ENCODE data around the gene TIMM10B.

Gene TIMM10B, protein sequence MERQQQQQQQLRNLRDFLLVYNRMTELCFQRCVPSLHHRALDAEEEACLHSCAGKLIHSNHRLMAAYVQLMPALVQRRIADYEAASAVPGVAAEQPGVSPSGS

DNA sequence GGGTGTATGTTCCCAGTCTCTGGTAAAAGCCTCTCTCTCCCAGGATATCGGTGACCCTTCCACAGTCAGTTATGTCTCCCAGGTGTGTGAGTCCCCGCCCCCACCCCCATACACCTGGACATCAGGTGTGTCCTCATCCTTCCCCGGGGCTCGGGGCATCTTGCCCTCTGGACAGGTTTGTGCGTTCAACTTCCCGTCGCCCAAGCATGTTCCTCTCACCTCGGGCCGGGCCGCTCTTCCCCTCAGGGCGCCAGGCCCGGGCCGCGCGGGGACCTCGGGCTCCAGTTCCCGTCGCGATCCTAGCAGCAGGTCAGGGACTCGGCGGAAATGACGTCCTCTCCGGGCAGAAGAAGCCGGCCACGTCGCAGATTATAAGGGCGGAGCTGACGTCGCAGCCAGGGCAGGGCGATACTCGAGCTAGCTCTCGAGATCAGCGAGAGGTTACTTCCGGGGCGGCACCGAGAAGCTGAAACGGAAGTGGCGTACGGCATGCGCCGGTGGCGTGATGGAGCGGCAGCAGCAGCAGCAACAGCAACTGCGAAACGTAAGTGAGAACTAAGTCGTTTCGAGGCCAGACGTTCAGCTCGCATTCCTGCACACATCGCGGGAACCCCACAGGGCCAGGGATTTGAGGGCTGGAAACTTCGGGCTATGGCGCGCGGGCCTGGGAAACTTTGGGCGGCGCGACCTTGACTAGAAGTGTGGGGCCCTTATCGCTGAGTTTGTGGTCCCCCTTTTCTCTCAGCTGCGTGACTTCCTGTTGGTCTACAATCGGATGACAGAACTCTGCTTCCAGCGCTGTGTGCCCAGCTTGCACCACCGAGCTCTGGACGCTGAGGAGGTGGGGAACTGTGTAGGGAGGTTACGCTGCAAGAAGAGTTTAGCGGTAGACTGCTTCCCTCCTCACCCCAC, at the start of gene TIMM10B, which contains the start of gene ARFIP2:
TSS of gene TIMM10B (plus strand) at position 490 of the 912 bp plus-strand sequence. CDS start at position 506, 16 bp downstream.
TSS of gene ARFIP2 (minus strand) at position 320 of the 912 bp plus-strand sequence. CDS start 910 bp downstream, outside the sequence.
- peak; percentile 99 for ATAC-seq
- DNase-seq, result peak; percentile 98

DNA sequence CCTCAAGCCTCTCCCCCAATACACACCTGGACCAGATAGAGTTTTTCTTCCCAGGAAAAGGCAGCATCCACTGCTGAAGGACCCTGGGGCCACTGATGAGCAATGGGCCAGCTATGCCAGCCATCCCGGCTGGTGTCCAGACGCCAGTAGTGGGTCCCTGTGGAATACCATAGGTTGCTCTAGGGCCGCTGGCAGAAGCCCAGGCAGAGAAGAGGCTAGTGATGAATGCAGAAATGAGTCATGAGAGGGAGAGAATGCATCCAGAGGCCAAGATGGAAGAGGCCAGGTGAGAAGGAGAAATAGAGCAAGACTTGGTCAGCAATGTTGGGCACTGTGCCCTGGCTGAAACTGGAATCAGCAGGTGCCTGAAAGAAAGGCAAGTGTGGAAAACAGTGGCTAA, 49.4 kb upstream of the TIMM10B start:
- ATAC-seq, result no peak

DNA sequence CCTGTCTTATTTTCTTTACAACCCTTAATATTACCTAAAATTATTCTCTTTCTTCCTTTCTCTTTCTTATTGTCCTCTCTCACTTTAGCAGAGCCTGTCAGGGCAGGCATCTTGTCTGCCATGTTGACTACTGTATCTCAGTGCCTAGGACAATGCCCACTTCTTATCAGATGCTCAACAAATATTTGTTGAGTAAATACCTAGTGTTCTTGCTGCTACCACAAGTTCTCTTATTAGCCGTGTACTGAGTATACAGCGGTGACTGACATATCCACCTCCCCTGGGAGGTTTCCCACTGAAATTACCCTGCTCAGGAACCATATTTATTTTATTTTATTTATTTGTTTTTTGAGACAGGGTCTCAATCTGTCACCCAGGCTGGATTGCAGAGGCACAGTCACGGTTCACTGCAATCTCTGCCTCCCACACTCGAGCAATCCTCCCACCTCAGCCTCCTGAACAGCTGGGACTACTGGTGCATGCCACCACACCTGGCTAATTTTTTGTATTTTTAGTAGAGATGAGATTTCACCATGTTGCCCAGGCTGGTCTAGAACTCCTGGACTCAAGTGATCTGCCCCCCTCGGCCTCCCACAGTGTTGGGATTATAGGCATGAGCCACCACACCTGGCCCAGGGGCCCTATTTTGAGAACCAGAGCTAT, 47.2 kb upstream of the TIMM10B start:
- DNase-seq (no peak), ATAC-seq (no peak)

More for the DNA sequence above, 49.4 kb upstream of the TIMM10B start:
- DNase-seq, result no peak

DNA sequence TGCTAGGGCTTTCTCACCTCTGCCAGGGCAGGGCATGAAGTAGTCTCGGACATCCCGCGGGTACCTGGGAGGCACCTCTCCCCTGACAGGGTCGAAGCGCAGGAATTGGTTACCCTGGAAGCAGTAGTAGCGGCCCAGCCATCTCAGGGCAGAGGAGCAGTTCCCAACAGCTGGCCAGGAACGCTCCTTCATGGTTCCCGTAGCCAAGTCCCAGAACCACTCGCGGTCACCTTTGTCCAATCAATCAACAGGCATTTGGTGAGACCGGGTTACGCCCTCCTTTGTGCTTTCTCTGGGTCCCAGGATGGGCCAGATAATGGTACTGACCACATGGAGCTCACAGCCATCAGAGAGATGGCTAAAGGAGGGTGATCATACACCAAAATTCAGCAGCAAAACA, 43.9 kb upstream of the TIMM10B start:
- DNase-seq (no peak), ATAC-seq (no peak)

DNA sequence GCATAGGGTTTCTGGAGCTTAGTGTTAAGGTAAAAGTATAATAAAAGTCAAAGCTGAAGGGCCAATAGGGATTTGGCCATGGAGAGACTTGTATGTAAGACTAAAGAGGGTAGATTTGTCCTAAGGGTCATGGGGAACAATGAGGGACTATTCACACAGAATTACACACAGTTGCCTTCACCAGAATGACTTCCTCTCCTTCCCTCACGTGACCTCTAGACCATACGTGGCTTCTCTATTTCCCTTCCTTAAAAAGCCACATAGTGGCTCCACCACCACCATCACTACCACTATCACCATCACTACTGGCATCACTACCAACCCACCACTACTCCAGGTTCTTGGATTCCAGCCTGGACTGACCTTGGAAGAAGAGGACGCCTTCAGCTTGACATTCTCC, 43.3 kb upstream of the TIMM10B start:
- DNase-seq (no peak), ATAC-seq (peak; percentile 25)

DNA sequence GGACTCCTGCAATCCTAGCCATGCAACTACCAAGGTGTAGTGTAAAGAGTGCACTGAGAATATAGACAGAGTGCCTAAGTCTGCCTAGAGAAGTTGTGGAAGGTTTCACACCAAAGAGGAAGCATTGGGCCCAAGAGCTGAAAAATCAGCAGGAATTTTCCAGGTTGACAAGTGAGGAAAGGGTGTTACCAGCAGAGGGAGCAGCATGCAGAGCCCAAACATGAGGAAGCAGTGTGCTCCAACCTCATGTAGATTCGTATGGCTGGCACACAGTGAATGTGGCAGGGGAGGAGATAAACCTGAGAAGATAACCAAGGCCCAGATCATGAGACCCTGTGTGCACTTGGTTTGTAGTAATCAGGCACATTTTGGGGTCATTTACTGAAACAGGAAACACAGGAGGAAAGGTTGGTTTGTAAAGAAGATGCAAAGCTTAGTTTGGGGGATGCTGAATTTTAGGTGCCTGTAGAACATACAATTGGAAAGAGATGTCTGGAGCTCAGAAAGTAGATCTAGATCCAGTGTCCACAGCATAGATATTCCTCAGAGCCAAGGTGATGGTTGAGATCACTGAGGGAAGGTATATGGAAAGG, 42.2 kb upstream of the TIMM10B start:
- peak; percentile 41 for DNase-seq
- peak; percentile 60 for ATAC-seq

DNA sequence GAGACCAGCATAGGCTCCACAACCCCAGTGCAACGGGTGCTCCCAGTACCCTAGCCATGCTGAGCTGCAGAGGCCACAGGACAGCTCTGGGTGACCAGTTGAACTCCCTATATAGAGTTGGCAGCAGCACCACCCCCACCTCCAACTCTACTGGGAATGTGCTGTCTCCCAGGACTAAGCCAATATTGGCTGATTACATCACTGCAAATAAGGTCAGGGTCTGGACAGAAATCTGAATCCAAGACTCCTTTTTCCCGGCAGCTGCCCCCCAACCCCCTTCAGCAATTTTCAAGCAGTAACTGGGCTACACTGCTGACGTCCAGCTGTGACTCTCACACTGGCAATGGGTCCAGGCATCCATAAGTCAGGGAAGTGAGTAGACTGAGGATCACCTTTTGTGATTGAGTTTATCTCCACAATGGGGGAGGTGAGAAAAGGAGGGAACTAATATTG, 40.4 kb upstream of the TIMM10B start, which contains the start of gene HPX:
TSS of gene HPX (minus strand) at position 82 of the 453 bp plus-strand sequence. CDS start at position 58, 24 bp downstream.
- ATAC-seq (no peak), DNase-seq (no peak)

DNA sequence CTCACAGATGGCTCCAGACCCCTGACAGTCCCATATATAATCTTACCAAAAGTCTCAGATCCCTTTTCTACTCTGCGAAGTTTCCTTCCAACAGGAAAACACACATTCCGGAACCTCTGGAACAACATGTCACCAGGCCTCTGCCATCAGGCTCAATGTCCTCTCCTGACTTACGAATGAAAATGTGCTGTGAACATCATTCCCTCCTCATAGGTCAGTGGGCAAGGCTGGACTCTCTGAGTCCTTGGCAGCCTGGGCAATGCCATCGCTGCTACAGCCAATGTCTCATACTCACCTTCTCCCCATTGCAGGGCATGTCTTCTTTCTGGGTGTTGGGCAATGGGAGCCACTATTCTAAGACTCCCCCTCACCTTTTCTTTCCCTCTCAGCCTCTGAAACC, 38.9 kb upstream of the TIMM10B start:
- DNase-seq (no peak), ATAC-seq (no peak)

DNA sequence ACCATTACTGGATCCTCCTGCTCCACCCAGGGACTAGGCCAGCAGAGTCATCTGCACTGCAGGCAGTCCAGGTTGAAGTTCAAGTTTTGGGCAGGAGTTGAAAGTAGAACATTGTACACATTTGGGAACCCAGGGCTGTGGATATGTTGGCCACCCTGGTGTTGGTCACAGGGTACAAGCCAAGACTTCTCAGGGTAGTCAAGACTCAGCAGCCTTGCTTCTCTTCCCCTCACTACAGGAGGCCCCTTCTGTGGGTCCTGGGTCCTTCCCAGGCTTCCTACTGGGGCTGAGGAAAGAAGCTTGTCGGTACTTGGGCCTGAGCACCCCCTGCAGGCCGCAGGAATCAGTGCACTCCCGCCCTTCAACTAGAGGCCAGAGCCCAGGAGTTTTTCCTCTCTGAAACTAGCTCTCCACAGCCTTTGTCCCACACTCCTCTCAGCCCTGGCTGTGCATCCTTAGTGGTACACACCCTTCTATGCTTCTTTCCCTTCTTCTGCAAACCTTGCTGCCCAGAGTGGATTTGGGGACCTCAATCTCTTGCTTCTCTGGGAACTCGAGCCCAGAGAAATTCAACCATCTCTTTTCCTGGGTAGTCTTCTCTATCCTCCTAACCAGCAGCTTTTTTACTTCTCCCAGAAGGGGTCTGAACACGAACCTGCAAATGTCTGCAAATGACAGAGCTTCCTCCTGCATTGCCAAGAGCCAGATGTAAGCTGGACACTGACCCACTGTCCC, 37.9 kb upstream of the TIMM10B start:
- DNase-seq, result peak; percentile 56
- peak; percentile 76 for ATAC-seq

DNA sequence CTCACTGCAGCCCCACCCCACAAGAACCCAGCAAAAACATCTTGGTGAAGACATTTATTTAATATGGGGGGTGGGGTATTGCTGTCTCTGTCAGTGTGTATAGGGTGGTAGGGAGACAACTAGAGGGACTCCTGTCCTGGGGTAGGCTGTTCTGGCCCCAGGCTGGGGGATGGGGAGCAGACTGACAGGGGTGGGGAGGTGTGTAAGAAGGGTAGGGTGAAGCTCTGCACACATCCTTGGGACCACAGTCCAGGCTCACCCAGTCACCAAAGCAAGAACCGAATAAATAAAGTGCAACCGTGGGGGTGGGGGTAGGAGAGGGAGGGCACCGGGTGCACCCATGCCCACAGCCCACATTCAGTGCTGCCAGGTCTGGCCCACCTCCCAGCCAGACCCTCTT, 32.7 kb upstream of the TIMM10B start:
- DNase-seq (no peak), ATAC-seq (no peak)

DNA sequence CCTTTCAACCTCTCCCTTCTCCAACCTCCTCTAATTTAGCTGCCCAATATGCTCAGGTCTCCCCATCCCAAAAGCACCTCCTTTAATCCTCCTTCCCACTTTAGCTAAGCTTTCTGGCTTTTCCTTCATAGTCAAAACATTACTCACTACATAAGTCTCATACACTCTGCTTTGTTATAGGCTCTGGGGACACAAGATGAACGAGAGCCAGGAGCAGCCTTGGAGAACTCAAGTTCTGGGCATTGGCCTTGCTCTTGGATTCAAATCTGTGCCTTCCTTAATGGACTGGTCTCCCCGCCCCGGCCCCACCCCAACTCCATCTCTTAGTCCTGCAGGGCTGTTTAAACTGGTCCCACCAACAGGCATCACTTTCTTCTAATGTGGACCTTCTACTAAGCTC, 29.1 kb upstream of the TIMM10B start:
- ATAC-seq, result no peak
- DNase-seq, result no peak

DNA sequence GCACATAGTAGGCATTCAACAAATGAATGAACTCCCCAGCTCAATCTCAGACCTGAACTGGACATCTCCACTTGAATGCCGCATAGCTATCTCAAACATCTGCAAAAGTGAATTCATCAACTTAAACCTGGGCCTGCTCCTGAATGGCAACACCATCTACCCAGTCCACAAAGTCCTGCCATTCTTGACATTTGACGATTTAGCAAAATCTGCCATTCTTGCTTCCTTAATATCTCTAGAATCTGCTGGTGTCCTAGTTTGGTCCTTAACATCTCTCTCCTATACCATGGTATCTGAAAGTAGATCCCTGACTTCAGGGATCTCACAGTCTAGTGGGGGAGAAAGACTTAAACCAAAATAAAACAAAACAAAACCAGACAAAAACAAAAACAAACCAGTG, 28.1 kb upstream of the TIMM10B start:
- DNase-seq (no peak), ATAC-seq (no peak)

DNA sequence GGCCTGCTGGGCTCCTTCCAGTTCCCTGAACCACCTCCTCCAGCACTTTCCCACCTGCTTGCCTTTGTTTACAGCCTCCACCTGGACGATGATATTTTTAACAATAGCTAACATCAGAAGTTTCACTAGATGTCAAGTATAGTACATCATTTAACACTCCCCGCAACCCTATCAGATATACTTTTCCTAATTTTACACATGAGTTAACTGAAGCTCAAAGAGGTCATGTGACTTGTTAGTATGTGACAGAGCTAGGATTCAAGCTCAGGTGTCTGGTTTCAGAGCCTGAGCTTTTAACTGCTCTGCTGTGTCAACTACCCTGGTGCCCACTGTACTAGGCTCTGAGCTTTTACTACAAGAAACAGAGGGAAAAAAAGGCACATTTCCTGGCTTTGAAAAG, 26.2 kb upstream of the TIMM10B start:
- ATAC-seq, result no peak
- DNase-seq, result no peak

DNA sequence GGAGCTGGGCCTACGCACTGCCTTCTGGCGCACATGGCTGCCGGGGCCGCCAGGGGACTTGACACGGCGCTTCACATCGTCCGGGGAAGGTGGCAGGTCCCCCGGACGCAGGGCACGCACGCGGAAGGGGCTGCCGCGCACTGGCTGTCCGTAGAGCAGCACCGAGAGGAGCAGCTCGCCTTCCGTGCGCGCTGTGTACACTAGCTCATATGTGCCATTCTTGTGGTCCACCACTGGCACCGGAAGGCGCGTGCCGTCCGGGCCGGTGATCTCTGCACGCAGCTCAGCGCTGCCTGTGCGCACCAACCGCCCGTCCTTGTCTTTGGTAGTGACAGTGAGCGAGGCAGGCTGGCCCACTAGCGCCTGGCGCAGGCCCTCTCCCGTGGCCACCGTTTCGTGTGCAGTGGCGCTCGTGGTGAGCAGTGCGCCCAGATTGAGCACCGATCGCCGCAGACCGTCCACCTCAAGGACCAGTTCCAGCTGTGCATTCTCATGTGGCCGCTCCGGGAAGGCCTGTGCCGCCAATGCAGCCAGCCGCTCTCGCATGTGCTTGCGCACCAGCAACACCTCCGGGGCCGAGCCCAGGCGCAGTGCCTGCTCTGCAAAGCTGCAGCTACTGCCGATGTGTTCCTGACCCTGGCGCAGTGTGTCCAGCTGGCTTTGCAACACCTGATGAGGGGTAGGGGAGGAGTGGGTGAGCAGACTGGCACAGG, 24.8 kb upstream of the TIMM10B start:
- no peak for ATAC-seq

DNA sequence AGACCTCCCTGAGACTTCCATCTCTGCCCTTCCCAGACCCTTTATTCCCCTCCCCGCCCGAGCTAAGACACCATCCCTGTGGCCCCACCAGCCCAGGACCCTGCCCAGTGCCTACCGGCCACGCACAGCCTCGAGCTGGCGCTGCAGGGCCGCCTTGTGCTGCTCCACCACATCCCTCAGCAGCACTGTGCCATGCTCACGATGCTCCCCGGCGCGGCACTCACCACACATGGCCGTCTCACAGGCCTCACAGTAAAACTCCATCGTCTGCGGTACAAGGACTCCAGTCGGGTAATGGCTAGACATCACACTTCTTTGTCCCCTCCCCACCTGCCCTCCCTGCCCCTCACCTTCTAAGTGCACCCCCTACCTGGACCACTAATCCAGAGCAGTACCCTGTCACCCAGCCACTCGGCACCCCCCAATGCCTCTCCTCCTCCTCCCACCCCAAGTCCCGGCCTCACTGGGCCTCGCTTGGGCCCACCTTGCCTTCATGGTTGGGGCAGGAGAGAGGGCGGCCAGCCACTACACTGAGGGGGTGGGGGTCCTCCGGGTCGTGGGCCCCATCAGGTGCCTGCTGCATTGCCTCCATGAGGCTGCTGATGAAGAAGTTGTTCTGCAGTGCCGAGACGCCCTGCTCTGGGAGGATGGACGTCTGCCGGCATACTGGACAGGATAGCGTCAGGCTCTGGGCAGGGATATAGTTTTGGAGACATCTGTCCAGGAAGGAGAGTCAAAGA, 23.6 kb upstream of the TIMM10B start:
- DNase-seq, result no peak
- no peak for ATAC-seq

More for the DNA sequence above, 24.8 kb upstream of the TIMM10B start:
- no peak for DNase-seq

DNA sequence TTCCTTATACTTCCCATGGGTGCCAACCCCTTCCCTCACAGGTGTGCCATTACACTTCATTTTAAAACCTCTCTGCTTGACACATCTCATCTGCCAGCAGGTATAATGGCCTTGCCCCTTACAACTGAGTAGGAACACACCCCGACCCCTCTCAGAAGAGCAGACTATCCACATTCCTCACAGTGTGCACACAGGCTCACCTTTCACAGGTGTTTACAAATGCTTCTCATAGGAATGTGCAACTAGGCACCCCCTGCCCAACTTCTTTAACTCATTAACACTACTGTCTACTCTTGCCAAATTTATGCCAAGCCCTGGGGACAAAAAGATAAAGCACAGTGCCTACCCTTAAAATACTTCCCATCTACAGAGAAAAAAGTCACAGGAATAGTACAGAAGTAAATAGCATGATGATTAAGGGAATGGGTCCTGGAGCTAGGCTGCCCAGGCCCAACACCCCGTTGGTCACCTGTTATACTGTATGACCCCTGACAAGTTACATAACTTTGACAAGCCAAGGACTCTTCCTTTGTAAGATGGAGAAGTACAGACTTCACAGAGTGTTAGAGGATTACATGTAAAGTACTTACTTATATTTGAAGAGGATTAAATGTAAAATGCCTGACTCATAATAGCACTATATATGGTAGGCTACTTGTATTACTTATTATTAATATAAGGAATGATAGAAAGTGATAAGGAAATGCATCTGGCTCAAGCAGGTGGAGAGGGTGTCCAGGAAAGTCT, 22.8 kb upstream of the TIMM10B start:
- ATAC-seq (no peak), DNase-seq (no peak)

DNA sequence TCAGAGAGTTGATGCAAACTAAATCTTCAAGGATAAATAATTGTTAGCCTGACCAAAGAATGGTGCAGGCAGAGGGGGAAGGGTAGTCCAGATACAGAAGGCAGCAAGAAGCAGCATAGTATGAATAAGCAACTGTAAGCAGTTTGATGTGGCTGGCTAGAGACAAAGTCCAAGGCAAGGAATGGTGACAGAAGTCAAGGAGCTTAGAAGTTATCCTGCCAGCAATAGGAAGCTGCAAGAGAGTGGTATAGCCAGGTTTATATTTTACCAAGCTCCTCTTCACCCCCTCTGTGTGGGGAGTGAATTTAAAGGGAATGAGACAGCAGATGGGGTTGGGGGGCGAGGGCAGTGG, 22.2 kb upstream of the TIMM10B start:
- ATAC-seq (no peak), DNase-seq (no peak)

DNA sequence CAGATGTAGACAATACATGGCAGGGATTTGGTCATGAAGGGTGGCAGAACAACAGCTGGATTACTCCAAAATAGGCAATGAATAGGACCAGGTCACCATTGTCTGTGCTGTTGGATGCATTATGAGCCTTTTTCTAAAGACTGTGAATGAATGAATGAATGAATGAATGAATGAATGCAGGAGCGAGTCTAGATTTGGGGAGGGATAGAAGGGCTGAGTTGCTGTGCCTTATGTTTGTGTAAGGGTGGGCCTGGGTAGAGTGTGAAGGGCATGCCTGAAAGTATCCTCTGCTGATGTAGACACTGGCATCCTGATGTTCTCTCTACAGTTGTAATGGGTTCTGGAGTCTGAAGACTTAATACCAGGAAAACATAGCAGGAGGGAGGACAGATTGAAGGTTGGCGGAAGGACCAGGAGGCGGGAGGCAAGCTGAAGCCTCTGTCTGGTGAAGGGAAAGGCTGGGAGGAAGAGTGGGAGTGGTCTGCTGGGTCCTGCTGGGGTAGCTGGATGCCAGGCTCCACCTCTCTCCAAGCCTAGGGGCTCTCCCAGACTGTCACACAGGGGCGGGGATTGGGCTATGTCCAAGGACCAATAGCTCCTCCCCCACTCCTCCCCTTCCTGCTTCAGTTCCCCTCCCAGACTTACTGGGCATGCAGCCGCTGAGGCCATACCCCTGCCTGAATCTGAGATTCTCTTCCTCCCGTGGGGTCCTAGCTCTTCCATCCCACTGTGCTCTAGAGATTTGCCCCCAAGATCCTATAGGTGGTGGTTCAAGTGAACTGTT, 12.4 kb upstream of the TIMM10B start:
- ATAC-seq (peak; percentile 66), DNase-seq (peak; percentile 39)

DNA sequence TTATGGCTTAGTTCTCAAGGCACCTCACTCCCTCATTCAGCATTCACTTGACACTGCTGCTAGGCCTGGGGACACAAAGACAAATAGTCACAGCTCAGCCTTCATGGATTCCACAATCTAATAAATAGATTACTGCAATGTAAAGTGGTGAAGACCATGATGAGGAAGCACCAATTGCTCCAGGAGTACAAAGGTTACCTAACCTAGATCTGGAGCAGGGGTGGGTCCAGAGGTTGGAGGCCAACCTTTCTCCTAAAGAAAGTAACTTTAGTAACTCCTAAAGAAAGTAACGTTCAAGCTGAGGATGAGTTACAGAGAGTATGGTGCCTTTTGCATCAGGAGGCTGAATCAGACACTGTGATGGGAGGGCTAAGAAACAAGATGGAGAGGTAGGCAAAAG, 11.7 kb upstream of the TIMM10B start:
- no peak for ATAC-seq

More for the DNA sequence above, 11.7 kb upstream of the TIMM10B start:
- no peak for DNase-seq

Data from stimulated activated naive CD8-positive, alpha-beta T cell treated with anti-CD3 and anti-CD28 coated beads, Interleukin-15, Interleukin-2, amounts not matched to agents 100 U/mL and 50 U/mL, for 24 hours (primary cell).